HepG2 (cell line): ENCODE results near the gene LYZL6. TPM values are rescaled to one million over a fixed set of nuclear protein-coding genes. Genes with fewer than 3 reads are reported as not detected.
A peak's percentile ranks its signal among the peaks of the same experiment; 100 is the strongest.

Source experiments
- ATAC-seq: fragments of 200-7000 bp; cut with Tn5 transposase; 3 replicates; pipeline ENCODE4 v1.9.1; 2020; ENCODE audit warnings: mild to moderate bottlenecking, moderate library complexity
- BruUV-seq: library from RNA; stranded (reverse); fragments of 400-500 nt; replicated peaks from 2 replicates; lab custom pipeline; 2021; lab: Mats Ljungman, UMichigan
- CTCF ChIA-PET: fragments of 300-600 bp; formaldehyde crosslinking; extraction: SDS; loops from one replicate; lab custom pipeline; 2021; ENCODE audit warnings: low total read pairs, inconsistent platforms, low intra/inter-chr PET ratio; lab: Yijun Ruan, JAX
- POLR2A ChIA-PET: fragments of 350-600 bp; sonication (Branson Sonifier 250); formaldehyde crosslinking; loops from one replicate; lab custom pipeline; 2020; ENCODE audit warnings: antibody characterized with exemption, inconsistent platforms; lab: Yijun Ruan, JAX
- DNase-seq: peaks from one replicate; pipeline ENCODE4 v3.0.0-alpha.2; 2015; ENCODE audit warnings: low spot score
- FAIRE-seq: peaks from 3 replicates; lab custom pipeline; 2011; peaks lifted over from hg19 to GRCh38; lab: Jason Lieb, UNC
- H2AFZ ChIP-seq: one replicate; pipeline ENCODE4 v1.6.1; 2011; ENCODE audit warnings: low read length, inconsistent platforms
- H3K27ac ChIP-seq: fragments of 300-600 bp; 3 replicates; pipeline ENCODE4 v1.8.0; 2011; ENCODE audit warnings: mixed run types, mild to moderate bottlenecking, mixed read lengths, low read length, inconsistent platforms; ENCODE audit not compliant: insufficient read depth; ENCODE audit errors: extremely low read length
- H3K27me3 ChIP-seq, 2 experiments: fragments of 200-600 bp in 1 of 2; 2 replicates in 1 of 2; 3 replicates in 1 of 2; pipeline versions ENCODE4 v1.6.0 to v1.8.0; 2011; ENCODE audit warnings: low read length in 2 of 2, mild to moderate bottlenecking in 2 of 2, moderate library complexity in 2 of 2, inconsistent platforms in 1 of 2; ENCODE audit not compliant: insufficient read depth in 2 of 2, control insufficient read depth in 1 of 2
- H3K36me3 ChIP-seq, 2 experiments: fragments of 200-600 bp in 1 of 2; replicated peaks in 1 of 2; 2 replicates in 1 of 2; 3 replicates in 1 of 2; pipeline versions ENCODE4 v1.5.1 to v1.8.0; 2011; ENCODE audit warnings: low read length in 2 of 2, inconsistent platforms in 1 of 2; ENCODE audit not compliant: insufficient read depth in 2 of 2, control insufficient read depth in 1 of 2
- H3K4me1 ChIP-seq: 2 replicates; pipeline ENCODE4 v1.5.1; 2012; ENCODE audit warnings: low read length, inconsistent platforms; ENCODE audit not compliant: insufficient read depth
- H3K4me2 ChIP-seq: 2 replicates; pipeline ENCODE4 v1.6.0; 2011; ENCODE audit warnings: low read depth, low read length, inconsistent platforms
- H3K4me3 ChIP-seq, 3 experiments: fragments of 200-600 bp in 1 of 3; sonication (generic), shearing (Covaris generic) in 1 of 3; replicated peaks in 1 of 3; 2 replicates each; pipeline ENCODE4 v1.5.1; 2011 to 2016; ENCODE audit warnings: low read length in 3 of 3, inconsistent platforms in 2 of 3, low read depth in 2 of 3, mild to moderate bottlenecking in 2 of 3, control low read depth in 1 of 3, mixed read lengths in 1 of 3; ENCODE audit not compliant: insufficient read depth in 1 of 3
- H3K79me2 ChIP-seq: one replicate; pipeline ENCODE4 v1.6.1; 2011; ENCODE audit warnings: low read length, inconsistent platforms; ENCODE audit not compliant: insufficient read depth
- H3K9ac ChIP-seq: 2 replicates; pipeline ENCODE4 v1.6.0; 2011; ENCODE audit warnings: mild to moderate bottlenecking, low read depth, low read length, inconsistent platforms; ENCODE audit not compliant: insufficient read depth
- H3K9me3 ChIP-seq: 2 replicates; pipeline ENCODE4 v1.5.1; 2012; ENCODE audit warnings: mild to moderate bottlenecking, low read length
- H4K20me1 ChIP-seq: 2 replicates; pipeline ENCODE4 v1.6.0; 2011; ENCODE audit warnings: inconsistent platforms, mild to moderate bottlenecking, low read length, moderate library complexity; ENCODE audit not compliant: insufficient read depth
- HNF4G ChIP-seq, 2 experiments: sonication (generic) in 1 of 2; formaldehyde crosslinking in 1 of 2; IDR thresholded peaks; 2 replicates each; pipeline versions ENCODE4 v1.4.0 to v1.6.1; 2011 to 2020; ENCODE audit warnings: borderline replicate concordance in 2 of 2, low read depth in 2 of 2, mild to moderate bottlenecking in 2 of 2, low read length in 1 of 2, missing genetic modification reagents in 1 of 2, moderate library complexity in 1 of 2
- NR2F6 ChIP-seq, 2 experiments: IDR thresholded peaks; 2 replicates each; pipeline ENCODE4 v1.6.1; 2016; ENCODE audit warnings: antibody characterized with exemption in 1 of 2, mild to moderate bottlenecking in 1 of 2
- ZMYM3 ChIP-seq: sonication (generic); formaldehyde crosslinking; IDR thresholded peaks from 2 replicates; pipeline ENCODE4 v1.5.1; 2020; ENCODE audit warnings: mild to moderate bottlenecking, missing genetic modification reagents
- ZNF274 ChIP-seq: sonication (generic); formaldehyde crosslinking; IDR thresholded peaks from 2 replicates; pipeline ENCODE4 v1.5.1; 2020; ENCODE audit warnings: mild to moderate bottlenecking, missing genetic modification reagents
- ZNF34 ChIP-seq: sonication (generic); formaldehyde crosslinking; IDR thresholded peaks from 2 replicates; pipeline ENCODE4 v1.4.0; 2020; ENCODE audit warnings: mild to moderate bottlenecking, missing genetic modification reagents, borderline replicate concordance
- ZNF343 ChIP-seq: sonication (generic); formaldehyde crosslinking; IDR thresholded peaks from 2 replicates; pipeline ENCODE4 v1.4.0; 2020; ENCODE audit warnings: mild to moderate bottlenecking, missing genetic modification reagents
- ZNF570 ChIP-seq: sonication (generic); formaldehyde crosslinking; IDR thresholded peaks from 2 replicates; pipeline ENCODE4 v1.4.0; 2020; ENCODE audit warnings: mild to moderate bottlenecking, missing genetic modification reagents, borderline replicate concordance
- ZNF7 ChIP-seq: IDR thresholded peaks from 2 replicates; pipeline ENCODE4 v1.6.1; 2016; ENCODE audit warnings: missing biosample characterization, missing genetic modification reagents
- ZNF788 ChIP-seq: sonication (generic); formaldehyde crosslinking; IDR thresholded peaks from 2 replicates; pipeline ENCODE4 v1.5.0; 2020; ENCODE audit warnings: mild to moderate bottlenecking, missing genetic modification reagents, borderline replicate concordance
- WGBS: methylation state at CpG from one replicate; pipeline ENCODE4 v1.1.6; 2017; ENCODE audit warnings: low lambda C conversion rate; 5-methylcytosine and 5-hydroxymethylcytosine counted together
- in situ Hi-C: cut with HindIII; loops from 2 replicates; pipeline ENCODE4 v1.10.0; 2017; ENCODE audit warnings: low pct_unique_long_range_greater_than_20kb; ENCODE audit not compliant: extremely low pct_ligation_motif_present
- intact Hi-C: fragments of 100-400 bp; cut with micrococcal nuclease; formaldehyde crosslinking; loops from one replicate; pipeline ENCODE4 v1.10.0; 2022; ENCODE audit not compliant: unreplicated experiment
- polyA plus RNA-seq, 8 experiments: library from polyadenylated mRNA; depleted of rRNA in 3 of 8; stranded (reverse) in 7 of 8; unstranded in 1 of 8; fragments of >200 nt; fragmentation: Illumina TruSeq in 4 of 8; extraction: Trizol in 4 of 8; gene quantifications; 2 replicates each; pipeline versions ENCODE4 v1.2.1 to v1.2.3, GENCODE V29; 2011 to 2016; ENCODE audit warnings: low read depth in 4 of 8, missing spikeins in 1 of 8, mixed read lengths in 1 of 8; ENCODE audit not compliant: insufficient read depth in 1 of 8
- total RNA-seq, 5 experiments: library from RNA; depleted of rRNA; stranded (reverse); fragments of >200 nt; fragmentation: Illumina TruSeq; extraction: Trizol; gene quantifications; 2 replicates each; pipeline ENCODE4 v1.2.3, GENCODE V29; 2016; ENCODE audit warnings: low read depth in 1 of 5
- TF ChIP-seq, protein P1 (sequence below), 2 experiments: sonication (generic) in 1 of 2; formaldehyde crosslinking in 1 of 2; IDR thresholded peaks; 2 replicates each; pipeline versions ENCODE4 v1.4.0 to v1.6.1; 2016 to 2020; ENCODE audit warnings: borderline replicate concordance in 1 of 2, low read depth in 1 of 2, mild to moderate bottlenecking in 1 of 2, missing genetic modification reagents in 1 of 2
- TF ChIP-seq, protein P2 (sequence below): IDR thresholded peaks from 2 replicates; pipeline ENCODE4 v1.6.1; 2016; ENCODE audit warnings: low read depth
- TF ChIP-seq, protein P3 (sequence below): fragments of 450-650 bp; IDR thresholded peaks from 2 replicates; pipeline ENCODE4 v1.6.1; 2017
- TF ChIP-seq, protein P4 (sequence below): sonication (generic); formaldehyde crosslinking; conservative IDR thresholded peaks from 2 replicates; pipeline ENCODE4 v1.4.0; 2020; ENCODE audit warnings: missing genetic modification reagents

The LYZL6 gene
- total and polyA plus RNA-seq, 2 of the 13 experiments (the other 11 are each of a cell fraction or from before 2014, with no cell fraction given): not detected

DNA sequence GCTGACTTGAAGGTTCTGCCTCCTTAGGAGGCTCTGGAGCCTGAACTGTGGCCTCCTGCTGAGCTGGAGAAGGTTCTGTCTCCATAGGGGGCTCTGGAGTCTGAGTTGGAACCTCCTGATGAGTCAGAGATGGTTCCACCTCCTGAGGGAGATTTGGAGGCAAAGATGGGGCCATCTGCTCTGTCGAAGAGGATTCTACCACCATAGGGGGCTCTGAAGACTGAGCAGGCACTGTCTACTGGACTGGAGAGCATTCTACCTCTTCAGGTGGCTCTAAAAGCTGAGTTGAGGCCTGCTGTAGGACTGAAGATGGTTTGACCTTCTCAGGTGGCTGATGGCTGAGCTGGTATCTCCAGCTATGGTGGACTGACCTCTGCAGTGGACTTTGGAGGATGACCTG, 29.2 kb downstream of the LYZL6 start (continued):
- TF ChIP-seq, protein P1, sequence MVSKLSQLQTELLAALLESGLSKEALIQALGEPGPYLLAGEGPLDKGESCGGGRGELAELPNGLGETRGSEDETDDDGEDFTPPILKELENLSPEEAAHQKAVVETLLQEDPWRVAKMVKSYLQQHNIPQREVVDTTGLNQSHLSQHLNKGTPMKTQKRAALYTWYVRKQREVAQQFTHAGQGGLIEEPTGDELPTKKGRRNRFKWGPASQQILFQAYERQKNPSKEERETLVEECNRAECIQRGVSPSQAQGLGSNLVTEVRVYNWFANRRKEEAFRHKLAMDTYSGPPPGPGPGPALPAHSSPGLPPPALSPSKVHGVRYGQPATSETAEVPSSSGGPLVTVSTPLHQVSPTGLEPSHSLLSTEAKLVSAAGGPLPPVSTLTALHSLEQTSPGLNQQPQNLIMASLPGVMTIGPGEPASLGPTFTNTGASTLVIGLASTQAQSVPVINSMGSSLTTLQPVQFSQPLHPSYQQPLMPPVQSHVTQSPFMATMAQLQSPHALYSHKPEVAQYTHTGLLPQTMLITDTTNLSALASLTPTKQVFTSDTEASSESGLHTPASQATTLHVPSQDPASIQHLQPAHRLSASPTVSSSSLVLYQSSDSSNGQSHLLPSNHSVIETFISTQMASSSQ (IDR thresholded peaks at IDR 0.05; ENCODE audit: low read depth): no peak
- TF ChIP-seq, protein P1 (CRISPR knock-in tag; IDR thresholded peaks at IDR 0.05; ENCODE audit: borderline replicate concordance): no peak

DNA sequence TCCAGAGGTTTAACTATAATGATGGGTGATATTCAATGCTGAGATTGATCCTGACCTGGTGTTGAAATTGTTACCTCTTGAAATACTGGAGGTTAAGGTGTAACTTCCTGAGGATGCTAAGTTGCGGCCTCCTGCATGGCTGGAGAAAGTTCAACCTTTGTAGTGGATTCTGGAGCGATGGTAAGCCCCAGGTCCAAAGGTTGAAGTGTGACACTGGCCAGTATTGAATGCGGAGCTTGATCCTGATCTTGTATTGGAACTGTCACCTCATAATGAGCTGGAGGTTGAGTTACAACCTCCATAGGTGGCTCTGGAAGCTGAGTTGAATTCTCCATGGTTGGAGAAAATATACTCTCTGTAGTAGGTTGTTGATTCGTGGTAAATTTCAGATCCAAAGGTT, 29.9 kb downstream of the LYZL6 start:
- CTCF ChIA-PET: no interaction called here
- no peak overlapping the region for H3K4me2 ChIP-seq
- 5% methylated on average over 4 of the region's 4 CpGs for WGBS
- no TSS peak for BruUV-seq
- ATAC-seq (peak; percentile 48; the same call in 1 of the 3 replicates), DNase-seq (no peak), FAIRE-seq (no peak)
- peaks cover 35% of the 10 kb centered on the region for H3K4me1 ChIP-seq
- intact Hi-C loops (no loop called here), in situ Hi-C loops (no loop called here)
- H3K9ac ChIP-seq: no peak overlapping the region
- H3K79me2 ChIP-seq: no peaks in the 10 kb centered on the region
- no peaks in the 10 kb centered on the region for H3K36me3 ChIP-seq
- no peak overlapping the region for H3K27ac ChIP-seq
- no peak overlapping the region for H2AFZ ChIP-seq
- POLR2A ChIA-PET: interaction anchor here (1.2 kb wide), 1 partner anchor 105 kb away, joined by 3 read pairs; the partner anchor contains the start of gene TAF15
- no peaks in the 10 kb centered on the region for H3K27me3 ChIP-seq
- no peaks in the 10 kb centered on the region for H4K20me1 ChIP-seq
- no peak overlapping the region for H3K4me3 ChIP-seq
- H3K9me3 ChIP-seq: no peaks in the 10 kb centered on the region
- no peak for TF ChIP-seq ZNF788 (CRISPR knock-in tag)
- TF ChIP-seq ZNF570 (CRISPR knock-in tag): no peak
- TF ChIP-seq ZNF343 (CRISPR knock-in tag): no peak
- TF ChIP-seq, protein P2, sequence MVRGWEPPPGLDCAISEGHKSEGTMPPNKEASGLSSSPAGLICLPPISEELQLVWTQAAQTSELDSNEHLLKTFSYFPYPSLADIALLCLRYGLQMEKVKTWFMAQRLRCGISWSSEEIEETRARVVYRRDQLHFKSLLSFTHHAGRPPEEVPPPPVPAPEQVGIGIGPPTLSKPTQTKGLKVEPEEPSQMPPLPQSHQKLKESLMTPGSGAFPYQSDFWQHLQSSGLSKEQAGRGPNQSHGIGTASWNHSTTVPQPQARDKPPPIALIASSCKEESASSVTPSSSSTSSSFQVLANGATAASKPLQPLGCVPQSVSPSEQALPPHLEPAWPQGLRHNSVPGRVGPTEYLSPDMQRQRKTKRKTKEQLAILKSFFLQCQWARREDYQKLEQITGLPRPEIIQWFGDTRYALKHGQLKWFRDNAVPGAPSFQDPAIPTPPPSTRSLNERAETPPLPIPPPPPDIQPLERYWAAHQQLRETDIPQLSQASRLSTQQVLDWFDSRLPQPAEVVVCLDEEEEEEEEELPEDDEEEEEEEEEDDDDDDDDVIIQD: no peak
- TF ChIP-seq ZNF7 (CRISPR knock-in tag): no peak
- no peak for TF ChIP-seq ZNF274
- no peak for TF ChIP-seq ZMYM3 (CRISPR knock-in tag)
- TF ChIP-seq NR2F6 (IDR thresholded peaks at IDR 0.05): 0 out of 2 replicates have a peak, but pooled peaks have one; percentile 15
- TF ChIP-seq NR2F6 (CRISPR knock-in tag; IDR thresholded peaks at IDR 0.05): no peak
- TF ChIP-seq, protein P3, sequence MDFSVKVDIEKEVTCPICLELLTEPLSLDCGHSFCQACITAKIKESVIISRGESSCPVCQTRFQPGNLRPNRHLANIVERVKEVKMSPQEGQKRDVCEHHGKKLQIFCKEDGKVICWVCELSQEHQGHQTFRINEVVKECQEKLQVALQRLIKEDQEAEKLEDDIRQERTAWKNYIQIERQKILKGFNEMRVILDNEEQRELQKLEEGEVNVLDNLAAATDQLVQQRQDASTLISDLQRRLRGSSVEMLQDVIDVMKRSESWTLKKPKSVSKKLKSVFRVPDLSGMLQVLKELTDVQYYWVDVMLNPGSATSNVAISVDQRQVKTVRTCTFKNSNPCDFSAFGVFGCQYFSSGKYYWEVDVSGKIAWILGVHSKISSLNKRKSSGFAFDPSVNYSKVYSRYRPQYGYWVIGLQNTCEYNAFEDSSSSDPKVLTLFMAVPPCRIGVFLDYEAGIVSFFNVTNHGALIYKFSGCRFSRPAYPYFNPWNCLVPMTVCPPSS: no peak
- TF ChIP-seq, protein P4, sequence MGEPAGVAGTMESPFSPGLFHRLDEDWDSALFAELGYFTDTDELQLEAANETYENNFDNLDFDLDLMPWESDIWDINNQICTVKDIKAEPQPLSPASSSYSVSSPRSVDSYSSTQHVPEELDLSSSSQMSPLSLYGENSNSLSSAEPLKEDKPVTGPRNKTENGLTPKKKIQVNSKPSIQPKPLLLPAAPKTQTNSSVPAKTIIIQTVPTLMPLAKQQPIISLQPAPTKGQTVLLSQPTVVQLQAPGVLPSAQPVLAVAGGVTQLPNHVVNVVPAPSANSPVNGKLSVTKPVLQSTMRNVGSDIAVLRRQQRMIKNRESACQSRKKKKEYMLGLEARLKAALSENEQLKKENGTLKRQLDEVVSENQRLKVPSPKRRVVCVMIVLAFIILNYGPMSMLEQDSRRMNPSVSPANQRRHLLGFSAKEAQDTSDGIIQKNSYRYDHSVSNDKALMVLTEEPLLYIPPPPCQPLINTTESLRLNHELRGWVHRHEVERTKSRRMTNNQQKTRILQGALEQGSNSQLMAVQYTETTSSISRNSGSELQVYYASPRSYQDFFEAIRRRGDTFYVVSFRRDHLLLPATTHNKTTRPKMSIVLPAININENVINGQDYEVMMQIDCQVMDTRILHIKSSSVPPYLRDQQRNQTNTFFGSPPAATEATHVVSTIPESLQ (CRISPR knock-in tag): no peak
- TF ChIP-seq HNF4G (IDR thresholded peaks at IDR 0.05; ENCODE audit: borderline replicate concordance, low read depth, low read length): peak; percentile 45; the same call in 1 of the 2 replicates
- TF ChIP-seq HNF4G (CRISPR knock-in tag; IDR thresholded peaks at IDR 0.05; ENCODE audit: borderline replicate concordance, low read depth): no peak
- TF ChIP-seq ZNF34: no peak
